HG03066 (cell line): ENCODE data around the gene TMEM126B.
"Not testable (repeated sequence)": the region's sequence is repeated elsewhere in the genome, so short reads cannot be mapped to it uniquely, and the experiment has no call there.

Experiments
- ATAC-seq: cut with Tn5 transposase; IDR thresholded peaks from one replicate; pipeline ENCODE4 v1.9.1; 2021; ENCODE audit warnings: low read depth; ENCODE audit not compliant: unreplicated experiment

Gene TMEM126B

GRCh38 chr11:85627998-85628770 lies at the start of gene TMEM126B:
TMEM126B (plus strand) TSS chr11:85628593; CDS start chr11:85628608, 15 bp downstream.
- ATAC-seq = peak; percentile 99

GRCh38 chr11:85582111-85582510 lies 46.3 kb upstream of the TMEM126B start:
- no peak for ATAC-seq

- no peak for ATAC-seq
Measured at GRCh38 chr11:85589373-85589772, 39.0 kb upstream of the TMEM126B start.

- no peak for ATAC-seq
Measured at GRCh38 chr11:85590848-85591483, 37.4 kb upstream of the TMEM126B start.

- peak; percentile 55 for ATAC-seq
Measured at GRCh38 chr11:85595285-85595884, 33.0 kb upstream of the TMEM126B start.

- ATAC-seq = no peak
Measured at GRCh38 chr11:85596886-85597285, 31.5 kb upstream of the TMEM126B start.

GRCh38 chr11:85599083-85599482 lies 29.3 kb upstream of the TMEM126B start:
- ATAC-seq = no peak

GRCh38 chr11:85602526-85603213 lies 25.7 kb upstream of the TMEM126B start:
- ATAC-seq = no peak

GRCh38 chr11:85603220-85603619 lies 25.2 kb upstream of the TMEM126B start:
- no peak for ATAC-seq

- ATAC-seq = not testable (repeated sequence)
Measured at GRCh38 chr11:85606237-85606636, 22.2 kb upstream of the TMEM126B start.

GRCh38 chr11:85608621-85609020 lies 19.8 kb upstream of the TMEM126B start:
- ATAC-seq = not testable (repeated sequence)

- not testable (repeated sequence) for ATAC-seq
Measured at GRCh38 chr11:85609286-85609685, 19.1 kb upstream of the TMEM126B start.

- not testable (repeated sequence) for ATAC-seq
Measured at GRCh38 chr11:85611643-85612042, 16.8 kb upstream of the TMEM126B start.

- ATAC-seq = no peak
Measured at GRCh38 chr11:85619499-85619898, 8.9 kb upstream of the TMEM126B start.

- no peak for ATAC-seq
Measured at GRCh38 chr11:85620256-85620655, 8.1 kb upstream of the TMEM126B start.

- ATAC-seq = no peak
Measured at GRCh38 chr11:85626496-85626895, 1.9 kb upstream of the TMEM126B start.

GRCh38 chr11:85627332-85627997 lies 928 bp upstream of the TMEM126B start, which contains the start of gene DLG2:
DLG2 (minus strand) TSS chr11:85627344.
- ATAC-seq = peak; percentile 1

- peak; percentile 5 for ATAC-seq
Measured at GRCh38 chr11:85628771-85629341, 463 bp downstream of the TMEM126B start.

- no peak for ATAC-seq
Measured at GRCh38 chr11:85634747-85635146, 6.4 kb downstream of the TMEM126B start.

- no peak for ATAC-seq
Measured at GRCh38 chr11:85643191-85643614, 14.8 kb downstream of the TMEM126B start.
